ENCODE results near the gene VGF.
"Not testable (repeated sequence)": the region's sequence is repeated elsewhere in the genome, so short reads cannot be mapped to it uniquely, and the experiment has no call there.

Gene VGF

GRCh38 chr7:101121991-101122932 is 43.1 kb downstream of the VGF start (continued):
- TF ChIP-seq YY2 (tag by site-specific recombination; IDR thresholded peaks at IDR 0.05) (no peak), ZFP69B (tag by site-specific recombination; IDR thresholded peaks at IDR 0.05) (peak; percentile 90), GLIS2 (tag by site-specific recombination; IDR thresholded peaks at IDR 0.05) (peak; percentile 66)

- H3K36me3 ChIP-seq (ENCODE audit: control insufficient read depth in 2 of 2, insufficient read depth in 1 of 2, low read length in 2 of 2); H3K4me1 ChIP-seq (ENCODE audit: control insufficient read depth, insufficient read depth, low read length); H3K9me3 ChIP-seq (ENCODE audit: control insufficient read depth, insufficient read depth, low read depth, low read length); H3K4me3 ChIP-seq (ENCODE audit: low read depth, low read length); H3K27ac ChIP-seq (ENCODE audit: extremely low read depth, low read depth, low read length); CTCF ChIA-PET: not testable (repeated sequence)
- POLR2A ChIA-PET: interaction anchor here (0.6 to 1.4 kb wide), 5 partner anchors 9 to 1093 kb away, joined by 4 to 6 read pairs (median 4); no protein-coding TSS in a partner anchor
These were observed 43.8 kb downstream of the VGF start for GRCh38 chr7:101121631-101121990.

GRCh38 chr7:101120315-101120714 is 45.1 kb downstream of the VGF start:
- CTCF ChIA-PET: interaction anchor here (1.8 kb wide), 1 partner anchor 61 kb away, joined by 6 read pairs; no protein-coding TSS in a partner anchor
- POLR2A ChIA-PET: no interaction called here
- TF ChIP-seq ZNF621 (tag by site-specific recombination; IDR thresholded peaks at IDR 0.05) (no peak), ZNF10 (tag by site-specific recombination; IDR thresholded peaks at IDR 0.05) (peak; percentile 86)

DNA sequence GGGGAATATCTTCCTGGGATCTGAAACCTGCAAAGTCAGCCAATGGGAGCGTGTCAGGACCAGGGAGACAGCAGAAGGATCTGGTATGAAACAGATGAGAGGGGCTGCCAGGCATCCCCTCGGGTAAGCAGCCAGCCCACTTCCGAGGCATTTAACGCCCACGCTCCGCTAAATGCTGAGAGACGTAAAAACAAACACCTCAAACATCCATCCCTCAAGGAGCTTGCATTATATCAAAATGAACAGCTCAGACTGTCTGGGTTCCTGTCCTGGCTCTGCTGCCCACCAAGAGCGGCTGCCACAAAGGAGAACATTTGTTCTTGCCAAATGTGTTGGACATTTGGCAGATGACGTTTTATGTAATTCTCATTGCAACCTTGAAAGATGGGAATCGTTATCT is 45.5 kb downstream of the VGF start:
- no peaks in the 10 kb centered on the region for H3K9me3 ChIP-seq (ENCODE audit: control insufficient read depth, insufficient read depth, low read depth, low read length)
- no peak overlapping the region for H3K27ac ChIP-seq (ENCODE audit: extremely low read depth, low read depth, low read length)
- no peaks in the 10 kb centered on the region for H3K4me1 ChIP-seq (ENCODE audit: control insufficient read depth, insufficient read depth, low read length)
- POLR2A ChIA-PET: interaction anchor here (0.6 kb wide), 2 partner anchors 42 to 65 kb away, joined by 3 to 4 read pairs; no protein-coding TSS in a partner anchor
- H3K36me3 ChIP-seq (ENCODE audit: control insufficient read depth in 2 of 2, insufficient read depth in 1 of 2, low read length in 2 of 2): no peaks in the 10 kb centered on the region
- H3K4me3 ChIP-seq (ENCODE audit: low read depth, low read length): no peak overlapping the region
- CTCF ChIA-PET: interaction anchor here (1.8 kb wide), 1 partner anchor 60 kb away, joined by 6 read pairs; no protein-coding TSS in a partner anchor
- no peak for TF ChIP-seq TCF7L2 (IDR thresholded peaks at IDR 0.05; ENCODE audit: borderline replicate concordance, low read depth, low read length)
- no peak for TF ChIP-seq ZNF510 (tag by site-specific recombination; IDR thresholded peaks at IDR 0.05; ENCODE audit: insufficient replicate concordance)
- no peak for TF ChIP-seq ZNF623 (tag by site-specific recombination; IDR thresholded peaks at IDR 0.05)
- 0 out of 2 replicates have a peak, but pooled peaks have one; percentile 10 for TF ChIP-seq EGR2 (tag by site-specific recombination; IDR thresholded peaks at IDR 0.05; ENCODE audit: low read depth)
- no peak for TF ChIP-seq ZNF530 (tag by site-specific recombination; IDR thresholded peaks at IDR 0.05; ENCODE audit: low read depth)
- no peak for TF ChIP-seq ZNF274 (IDR thresholded peaks at IDR 0.05; ENCODE audit: low read length)
- TF ChIP-seq ZNF274 (tag by site-specific recombination; IDR thresholded peaks at IDR 0.05; ENCODE audit: borderline replicate concordance): no peak
- no peak for TF ChIP-seq ZNF169 (tag by site-specific recombination; IDR thresholded peaks at IDR 0.05)
- TF ChIP-seq ZFP37 (tag by site-specific recombination; IDR thresholded peaks at IDR 0.05): no peak
- TF ChIP-seq ZFHX2 (tag by site-specific recombination; conservative IDR thresholded peaks at IDR 0.05): 0 out of 2 replicates have a peak, but pooled peaks have one; percentile 26
- TF ChIP-seq HOXC10 (CRISPR knock-in tag; IDR thresholded peaks at IDR 0.05): no peak
- no peak for TF ChIP-seq ZNF664 (tag by site-specific recombination; IDR thresholded peaks at IDR 0.05)
- no peak for TF ChIP-seq ZNF239 (tag by site-specific recombination; IDR thresholded peaks at IDR 0.05)

More at GRCh38 chr7:101120315-101120714, 45.1 kb downstream of the VGF start:
- H3K4me1 ChIP-seq (ENCODE audit: control insufficient read depth, insufficient read depth, low read length): no peaks in the 10 kb centered on the region
- H3K36me3 ChIP-seq (ENCODE audit: control insufficient read depth in 2 of 2, insufficient read depth in 1 of 2, low read length in 2 of 2): no peaks in the 10 kb centered on the region
- H3K4me3 ChIP-seq (ENCODE audit: low read depth, low read length): no peak overlapping the region
- no peak overlapping the region for H3K27ac ChIP-seq (ENCODE audit: extremely low read depth, low read depth, low read length)
- no peaks in the 10 kb centered on the region for H3K9me3 ChIP-seq (ENCODE audit: control insufficient read depth, insufficient read depth, low read depth, low read length)

All from HEK293 (cell line).